Motor neuron (in vitro differentiated cells): ENCODE measurements around the gene MEPCE. TPM values are rescaled to one million over a fixed set of nuclear protein-coding genes. Genes with fewer than 3 reads are reported as not detected.

Experiments
- ATAC-seq, 8 experiments: fragments of 200-7000 bp; cut with Tn5 transposase; replicated peaks in 6 of 8; 2 replicates each; pipeline ENCODE4 v1.8.0; 2021; ENCODE audit warnings: mild to moderate bottlenecking in 8 of 8, moderate library complexity in 8 of 8
- H3K27ac ChIP-seq, 2 donors: fragments of 250-450 bp; sonication (Bioruptor Pico); 2 replicates each; pipeline ENCODE4 v1.9.0; 2021; ENCODE audit warnings: antibody characterized with exemption in 2 of 2, mild to moderate bottlenecking in 2 of 2, moderate library complexity in 1 of 2
- H3K4me1 ChIP-seq, 2 donors: fragments of 250-450 bp; sonication (Bioruptor Pico); replicated peaks in 1 of 2; 2 replicates each; pipeline ENCODE4 v1.6.1; 2021; ENCODE audit warnings: antibody characterized with exemption in 2 of 2, mild to moderate bottlenecking in 2 of 2, moderate library complexity in 1 of 2
- H3K4me3 ChIP-seq, 5 donors: fragments of 250-450 bp; sonication (Bioruptor Pico); 2 replicates each; pipeline ENCODE4 v1.9.0; 2021; ENCODE audit warnings: antibody characterized with exemption in 5 of 5, mild to moderate bottlenecking in 5 of 5, moderate library complexity in 4 of 5
- WGBS, 10 experiments: fragments of 450-650 bp; shearing (Covaris generic); methylation state at CpG; one replicate each; pipeline ENCODE4 v1.0.0; 2022; 5-methylcytosine and 5-hydroxymethylcytosine counted together
- in situ Hi-C, 9 experiments: fragments of 400-800 bp; cut with MboI; loops; one replicate each; pipeline ENCODE4 v1.15.0; 2021; ENCODE audit warnings: low sequenced_read_pairs in 9 of 9, low pct_unique_long_range_greater_than_20kb in 2 of 9; ENCODE audit not compliant: unreplicated experiment in 9 of 9
- total RNA-seq, 8 experiments: library from RNA; unstranded; fragments of 300-600 nt; gene quantifications; 2 replicates each; pipeline versions ENCODE4 v1.2.3 to v1.2.4, GENCODE V29; 2022

MEPCE gene
- total RNA-seq, 8 experiments from 2014 or later: 11.5 to 54.3 (median 29.1) TPM

- 62 to 100% (median 94%) methylated on average over 2 of the region's 2 CpGs; no CpG with 5 or more reads in 1 of the 10 experiments for WGBS, 10 experiments
- in situ Hi-C loops: loop anchor here in 5 of 9 experiments (25.0 kb wide), 2 partner anchors 98 to 398 kb away; partner anchors contain the start of genes SLC12A9 (in 5 of the 5), TRIP6 (in 5 of the 5) and SAP25 (in 4 of the 5)
- H3K27ac ChIP-seq: no peak overlapping the region
Observed at GRCh38 chr7:100464791-100465190, 35.2 kb downstream of the MEPCE start.

GRCh38 chr7:100465299-100465698 is 35.7 kb downstream of the MEPCE start:
- no peak for ATAC-seq
- Histone ChIP-seq H3K4me1 (peaks cover 3 to 15% of the 10 kb centered on the region in 2 donors), H3K4me3 (no peak overlapping the region), H3K27ac (no peak overlapping the region)
- in situ Hi-C loops: loop anchor here in 5 of 9 experiments (25.0 kb wide), 2 partner anchors 97 to 397 kb away; partner anchors contain the start of genes SLC12A9 (in 5 of the 5), TRIP6 (in 5 of the 5) and SAP25 (in 4 of the 5)
- whole genome bisulfite sequencing, 10 experiments: 40 to 100% (median 83%) methylated on average over 1 to 6 of the region's 8 CpGs; no CpG with 5 or more reads in 2 of the 10 experiments

More at GRCh38 chr7:100464791-100465190, 35.2 kb downstream of the MEPCE start:
- H3K4me1 ChIP-seq: peaks cover 3 to 14% of the 10 kb centered on the region in 2 donors
- no peak for ATAC-seq
- H3K4me3 ChIP-seq: no peak overlapping the region

GRCh38 chr7:100465702-100466311 is 36.2 kb downstream of the MEPCE start:
- no peak overlapping the region for H3K4me3 ChIP-seq
- WGBS, 10 experiments: 17 to 100% (median 68%) methylated on average over 1 to 6 of the region's 17 CpGs; no CpG with 5 or more reads in 4 of the 10 experiments
- in situ Hi-C loops: loop anchor here in 5 of 9 experiments (25.0 kb wide), 2 partner anchors 96 to 396 kb away; partner anchors contain the start of genes SLC12A9 (in 5 of the 5), TRIP6 (in 5 of the 5) and SAP25 (in 4 of the 5)
- no peak overlapping the region for H3K27ac ChIP-seq
- H3K4me1 ChIP-seq: peaks cover 3 to 15% of the 10 kb centered on the region in 2 donors
- peak; percentile 64 to 92 (median 74) for ATAC-seq

GRCh38 chr7:100466653-100467605 is 37.3 kb downstream of the MEPCE start:
- ATAC-seq: no peak
- WGBS, 10 experiments: 0 to 100% (median 77%) methylated on average over 1 to 3 of the region's 32 CpGs; no CpG with 5 or more reads in 5 of the 10 experiments
- Histone ChIP-seq H3K4me3 (no peak overlapping the region), H3K4me1 (peaks cover 3 to 15% of the 10 kb centered on the region in 2 donors), H3K27ac (no peak overlapping the region)
- in situ Hi-C loops: loop anchor here in 5 of 9 experiments (25.0 kb wide), 2 partner anchors 95 to 395 kb away; partner anchors contain the start of genes SLC12A9 (in 5 of the 5), TRIP6 (in 5 of the 5) and SAP25 (in 4 of the 5)

GRCh38 chr7:100467638-100468373 is 38.2 kb downstream of the MEPCE start:
- Histone ChIP-seq H3K4me1 (peaks cover 3 to 15% of the 10 kb centered on the region in 2 donors), H3K4me3 (no peak overlapping the region), H3K27ac (no peak overlapping the region)
- ATAC-seq: peak in 2 of 8 experiments; percentile 1 to 7
- 74% methylated on average over 3 of the region's 22 CpGs; no CpG with 5 or more reads in 9 of the 10 experiments for WGBS, 10 experiments
- in situ Hi-C loops: loop anchor here in 5 of 9 experiments (25.0 kb wide), 2 partner anchors 94 to 394 kb away; partner anchors contain the start of genes SLC12A9 (in 5 of the 5), TRIP6 (in 5 of the 5) and SAP25 (in 4 of the 5)

GRCh38 chr7:100469227-100470044 is 39.8 kb downstream of the MEPCE start:
- Histone ChIP-seq H3K4me1 (peaks cover 3 to 15% of the 10 kb centered on the region in 2 donors), H3K4me3 (no peak overlapping the region), H3K27ac (peak overlapping the region in 1 of 2 donors; percentile 48)
- peak; percentile 69 to 89 (median 85) for ATAC-seq
- 0% methylated on average over 1 to 3 of the region's 13 CpGs; no CpG with 5 or more reads in 3 of the 10 experiments for WGBS, 10 experiments
- in situ Hi-C loops: loop anchor here in 6 of 9 experiments (10.0 to 25.0 kb wide), 3 partner anchors 85 to 393 kb away; partner anchors contain the start of genes SLC12A9 (in 5 of the 6), TRIP6 (in 5 of the 6) and SAP25 (in 4 of the 6)

- ATAC-seq: no peak
- peaks cover 10 to 17% of the 10 kb centered on the region in 2 donors for H3K4me1 ChIP-seq
- no peak overlapping the region for H3K27ac ChIP-seq
- in situ Hi-C loops: loop anchor here in 6 of 9 experiments (10.0 to 25.0 kb wide), 3 partner anchors 84 to 391 kb away; partner anchors contain the start of genes SLC12A9 (in 5 of the 6), TRIP6 (in 5 of the 6) and SAP25 (in 4 of the 6)
- H3K4me3 ChIP-seq: no peak overlapping the region
- WGBS, 10 experiments: 100% methylated on average over 1 of the region's 4 CpGs; no CpG with 5 or more reads in 9 of the 10 experiments
Observed at GRCh38 chr7:100471021-100471420, 41.4 kb downstream of the MEPCE start.

- H3K4me3 ChIP-seq: no peak overlapping the region
- H3K4me1 ChIP-seq: peaks cover 18 to 24% of the 10 kb centered on the region in 2 donors
- ATAC-seq: peak in 1 of 8 experiments; percentile 8
- no peak overlapping the region for H3K27ac ChIP-seq
- WGBS, 10 experiments: no CpG with 5 or more reads among the region's 16 CpGs
- in situ Hi-C loops: loop anchor here in 6 of 9 experiments (10.0 to 25.0 kb wide), 3 partner anchors 83 to 390 kb away; partner anchors contain the start of genes SLC12A9 (in 5 of the 6), TRIP6 (in 5 of the 6) and SAP25 (in 4 of the 6)
Observed at GRCh38 chr7:100472121-100472851, 42.7 kb downstream of the MEPCE start.

- in situ Hi-C loops: loop anchor here in 6 of 9 experiments (10.0 to 25.0 kb wide), 3 partner anchors 82 to 389 kb away; partner anchors contain the start of genes SLC12A9 (in 5 of the 6), TRIP6 (in 5 of the 6) and SAP25 (in 4 of the 6)
- no peak for ATAC-seq
- WGBS, 10 experiments: 47 to 100% (median 82%) methylated on average over 1 to 7 of the region's 14 CpGs; no CpG with 5 or more reads in 4 of the 10 experiments
- H3K4me1 ChIP-seq: peaks cover 24% of the 10 kb centered on the region in 2 donors
- H3K4me3 ChIP-seq: no peak overlapping the region
- H3K27ac ChIP-seq: no peak overlapping the region
Observed at GRCh38 chr7:100472854-100473499, 43.3 kb downstream of the MEPCE start.

- WGBS, 10 experiments: no CpG with 5 or more reads among the region's 9 CpGs
- in situ Hi-C loops: loop anchor here in 1 of 9 experiments (10.0 kb wide), 1 partner anchor 79 kb away; no protein-coding TSS in a partner anchor
- Histone ChIP-seq H3K27ac (peak overlapping the region in 1 of 2 donors; percentile 63), H3K4me3 (peak overlapping the region in 3 of 5 donors; percentile 12 to 59 (median 54)), H3K4me1 (peaks cover 16 to 26% of the 10 kb centered on the region in 2 donors)
- ATAC-seq: peak in 2 of 8 experiments; percentile 8 to 15
Observed at GRCh38 chr7:100475549-100475948, 45.9 kb downstream of the MEPCE start.
